Pulmonary artery endothelial cell (primary cell): Measurements from ENCODE around the gene OR4K15. TPM values are rescaled to one million over a fixed set of nuclear protein-coding genes. Genes with fewer than 3 reads are reported as not detected.
"Not testable (repeated sequence)": the region's sequence is repeated elsewhere in the genome, so short reads cannot be mapped to it uniquely, and the experiment has no call there.

Experiments
- DNase-seq: peaks from one replicate; pipeline ENCODE4 v3.0.0-alpha.2; 2011; ENCODE audit warnings: low read depth, low spot score
- total RNA-seq: library from RNA; depleted of rRNA; stranded (reverse); fragments of >200 nt; gene quantifications from 2 replicates; pipeline ENCODE4 v1.2.3, GENCODE V29; 2014

OR4K15 gene, protein sequence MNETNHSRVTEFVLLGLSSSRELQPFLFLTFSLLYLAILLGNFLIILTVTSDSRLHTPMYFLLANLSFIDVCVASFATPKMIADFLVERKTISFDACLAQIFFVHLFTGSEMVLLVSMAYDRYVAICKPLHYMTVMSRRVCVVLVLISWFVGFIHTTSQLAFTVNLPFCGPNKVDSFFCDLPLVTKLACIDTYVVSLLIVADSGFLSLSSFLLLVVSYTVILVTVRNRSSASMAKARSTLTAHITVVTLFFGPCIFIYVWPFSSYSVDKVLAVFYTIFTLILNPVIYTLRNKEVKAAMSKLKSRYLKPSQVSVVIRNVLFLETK
- total RNA-seq = not detected in 2 replicates

GRCh38 chr14:19975291-19975690, at the start of gene OR4K15:
Gene OR4K15 (plus strand): TSS chr14:19975591. CDS start chr14:19975591, 0 bp downstream.
- no peak for DNase-seq

DNA sequence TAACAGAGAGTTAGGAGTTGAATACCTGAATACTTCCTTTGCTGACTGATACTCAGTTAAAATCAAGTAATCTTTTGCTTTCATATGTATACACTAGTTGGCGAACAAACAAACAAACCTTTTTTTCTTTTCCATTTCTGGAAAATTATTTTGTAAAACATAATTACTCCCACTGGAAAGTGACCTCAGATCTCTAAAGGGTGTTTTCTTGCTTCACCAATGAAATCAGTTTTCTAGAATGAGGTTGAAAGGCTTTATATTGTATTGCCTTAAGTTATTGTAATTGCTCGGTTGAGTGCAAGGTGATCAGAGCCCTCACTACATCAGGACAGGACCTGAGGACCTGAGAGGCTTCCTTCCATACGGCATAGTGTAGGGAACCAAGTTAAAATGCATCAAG, 44.8 kb upstream of the OR4K15 start, which contains the start of gene OR4K1:
Gene OR4K1 (plus strand): TSS at position 301 of the 400 bp plus-strand sequence. CDS start 4,750 bp downstream, outside the sequence.
- no peak for DNase-seq

DNA sequence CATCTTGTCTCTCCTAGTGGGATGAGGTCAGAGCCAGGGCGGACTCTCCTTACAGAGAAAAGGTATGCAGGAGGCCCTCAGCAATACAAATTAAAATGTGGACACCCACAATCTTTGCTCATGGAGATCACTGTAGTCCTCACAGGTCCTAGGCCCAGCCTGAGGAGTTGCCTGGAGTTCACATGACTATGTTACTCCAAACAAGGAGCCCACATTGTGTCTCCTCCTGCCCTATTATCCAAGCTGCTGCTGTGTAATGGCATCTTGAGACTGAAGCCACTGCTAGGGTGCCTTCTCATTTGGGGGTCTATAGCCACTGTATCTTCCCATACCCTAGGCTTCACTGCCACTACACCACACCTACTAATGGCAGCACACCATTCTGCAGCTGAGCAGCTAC, 33.7 kb upstream of the OR4K15 start:
- DNase-seq = no peak

- no peak for DNase-seq
Measured at GRCh38 chr14:19947413-19948090, 27.8 kb upstream of the OR4K15 start.

- no peak for DNase-seq
Measured at GRCh38 chr14:19949218-19949617, 26.2 kb upstream of the OR4K15 start.

- DNase-seq = not testable (repeated sequence)
Measured at GRCh38 chr14:19969735-19970134, 5.7 kb upstream of the OR4K15 start.

DNA sequence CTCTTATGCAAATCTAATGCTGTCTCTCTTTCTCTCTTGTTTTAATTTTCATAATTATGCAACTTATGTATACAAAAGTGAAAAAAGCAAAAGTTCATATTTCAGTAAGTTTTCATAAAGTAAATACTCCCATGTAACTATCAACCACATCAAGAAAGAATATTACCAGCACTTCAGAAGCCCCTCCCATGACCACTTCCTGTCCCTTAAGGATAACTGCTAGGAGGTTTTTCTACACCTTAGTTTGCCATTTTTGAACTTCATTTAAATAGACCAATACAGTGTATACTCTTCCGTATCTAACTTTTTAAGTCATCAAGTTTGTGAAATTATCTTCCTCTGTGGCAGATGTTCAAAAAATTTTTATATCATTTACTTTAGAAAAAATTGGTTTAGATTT, 547 bp upstream of the OR4K15 start:
- no peak for DNase-seq

GRCh38 chr14:19993438-19993837, 18.0 kb downstream of the OR4K15 start:
- DNase-seq = no peak

DNA sequence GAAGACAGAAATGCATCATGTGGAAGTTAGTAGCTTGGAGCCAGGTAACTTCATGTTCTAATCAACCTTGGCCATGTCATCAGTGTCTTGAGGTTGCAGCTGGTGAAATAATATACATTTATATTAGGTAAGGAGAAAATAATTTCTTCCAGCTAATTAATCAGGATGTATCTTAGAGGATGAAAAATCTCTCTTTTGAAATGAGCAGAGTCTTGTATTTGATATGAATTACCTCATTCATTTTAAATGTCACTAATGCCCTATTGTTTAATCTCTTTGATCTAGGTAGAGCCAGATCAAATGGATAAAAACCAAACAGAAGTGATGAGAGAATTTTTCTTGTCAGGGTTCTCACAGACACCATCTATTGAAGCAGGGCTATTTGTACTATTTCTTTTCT, 26.5 kb downstream of the OR4K15 start, which contains the start of gene OR4Q2:
Gene OR4Q2 (plus strand): TSS at position 301 of the 400 bp plus-strand sequence.
- DNase-seq = no peak

DNA sequence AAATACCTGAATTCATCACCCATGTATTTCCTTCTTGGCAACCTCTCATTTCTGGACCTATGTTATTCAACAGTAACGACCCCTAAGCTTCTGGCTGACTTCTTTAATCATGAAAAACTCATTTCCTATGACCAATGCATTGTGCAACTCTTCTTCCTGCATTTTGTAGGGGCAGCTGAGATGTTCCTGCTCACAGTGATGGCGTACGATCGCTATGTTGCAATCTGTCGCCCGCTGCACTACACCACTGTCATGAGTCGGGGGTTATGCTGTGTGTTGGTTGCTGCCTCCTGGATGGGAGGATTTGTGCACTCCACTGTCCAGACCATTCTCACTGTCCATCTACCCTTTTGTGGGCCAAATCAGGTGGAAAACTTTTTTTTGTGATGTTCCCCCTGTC, 26.9 kb downstream of the OR4K15 start:
- DNase-seq = no peak

GRCh38 chr14:20008156-20008555, 32.8 kb downstream of the OR4K15 start:
- no peak for DNase-seq

DNA sequence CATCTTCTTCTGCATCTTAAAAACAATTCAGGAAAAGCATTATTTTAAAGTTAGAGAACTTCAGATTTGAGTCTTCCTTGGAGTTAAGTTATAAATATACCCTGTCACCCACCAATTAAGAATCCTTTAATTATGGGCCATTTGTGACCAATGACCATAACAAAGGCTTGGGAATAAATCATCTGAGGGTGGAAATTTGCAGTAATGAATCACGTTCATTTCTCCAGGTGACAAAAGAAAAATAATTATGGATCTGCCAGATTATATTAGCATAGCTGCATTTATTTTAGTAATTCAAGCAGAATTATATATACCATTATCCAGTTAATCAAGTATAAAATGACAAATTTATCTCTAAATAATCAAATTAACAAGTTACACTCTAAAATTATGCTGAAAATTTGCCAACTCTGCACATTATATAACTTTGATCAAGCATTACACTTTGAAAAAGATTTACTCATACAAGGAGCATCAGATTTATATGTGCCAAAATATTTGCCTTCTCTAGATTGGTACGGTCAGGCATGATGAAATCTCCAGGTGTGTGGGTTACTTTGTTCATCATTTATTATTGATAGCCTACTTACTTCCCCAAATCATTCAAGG, 44.0 kb downstream of the OR4K15 start, which contains the start of gene OR4K14:
Gene OR4K14 (minus strand): TSS at position 51 of the 609 bp plus-strand sequence. CDS start 4,114 bp downstream, outside the sequence.
- no peak for DNase-seq

Other genes starting within 250 kb of the OR4K15 start
- gene OR4Q3, start 232.0 kb upstream of the OR4K15 start, total RNA-seq = not detected in 2 replicates
- not detected in 2 replicates for gene OR4M1, start 202.1 kb upstream of the OR4K15 start, total RNA-seq
- not detected in 2 replicates for gene OR4N2, start 171.8 kb upstream of the OR4K15 start, total RNA-seq
- gene OR4K2, start 100.4 kb upstream of the OR4K15 start, total RNA-seq = not detected in 2 replicates
- not detected in 2 replicates for gene OR4K5, start 55.0 kb upstream of the OR4K15 start, total RNA-seq
- gene OR4K1, start 44.7 kb upstream of the OR4K15 start, total RNA-seq = not detected in 2 replicates
- gene OR4Q2, start 26.6 kb downstream of the OR4K15 start, total RNA-seq = not detected in 2 replicates
- gene OR4K14, start 43.7 kb downstream of the OR4K15 start, total RNA-seq = not detected in 2 replicates
- gene OR4K13, start 60.4 kb downstream of the OR4K15 start, total RNA-seq = not detected in 2 replicates
- gene OR4L1, start 84.5 kb downstream of the OR4K15 start, total RNA-seq = not detected in 2 replicates
- not detected in 2 replicates for gene OR4K17, start 135.1 kb downstream of the OR4K15 start, total RNA-seq
- not detected in 2 replicates for gene OR4N5, start 163.2 kb downstream of the OR4K15 start, total RNA-seq
- not detected in 2 replicates for gene OR11G2, start 215.3 kb downstream of the OR4K15 start, total RNA-seq
- not detected in 2 replicates for gene OR11H6, start 248.1 kb downstream of the OR4K15 start, total RNA-seq